SIG-M5 (cell line): ENCODE measurements around the gene SUCLG2.

Experiments
- DNase-seq: peaks from one replicate; lab custom pipeline; 2025; lab: John Stamatoyannopoulos, UW

The SUCLG2 gene, protein sequence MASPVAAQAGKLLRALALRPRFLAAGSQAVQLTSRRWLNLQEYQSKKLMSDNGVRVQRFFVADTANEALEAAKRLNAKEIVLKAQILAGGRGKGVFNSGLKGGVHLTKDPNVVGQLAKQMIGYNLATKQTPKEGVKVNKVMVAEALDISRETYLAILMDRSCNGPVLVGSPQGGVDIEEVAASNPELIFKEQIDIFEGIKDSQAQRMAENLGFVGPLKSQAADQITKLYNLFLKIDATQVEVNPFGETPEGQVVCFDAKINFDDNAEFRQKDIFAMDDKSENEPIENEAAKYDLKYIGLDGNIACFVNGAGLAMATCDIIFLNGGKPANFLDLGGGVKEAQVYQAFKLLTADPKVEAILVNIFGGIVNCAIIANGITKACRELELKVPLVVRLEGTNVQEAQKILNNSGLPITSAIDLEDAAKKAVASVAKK

DNA sequence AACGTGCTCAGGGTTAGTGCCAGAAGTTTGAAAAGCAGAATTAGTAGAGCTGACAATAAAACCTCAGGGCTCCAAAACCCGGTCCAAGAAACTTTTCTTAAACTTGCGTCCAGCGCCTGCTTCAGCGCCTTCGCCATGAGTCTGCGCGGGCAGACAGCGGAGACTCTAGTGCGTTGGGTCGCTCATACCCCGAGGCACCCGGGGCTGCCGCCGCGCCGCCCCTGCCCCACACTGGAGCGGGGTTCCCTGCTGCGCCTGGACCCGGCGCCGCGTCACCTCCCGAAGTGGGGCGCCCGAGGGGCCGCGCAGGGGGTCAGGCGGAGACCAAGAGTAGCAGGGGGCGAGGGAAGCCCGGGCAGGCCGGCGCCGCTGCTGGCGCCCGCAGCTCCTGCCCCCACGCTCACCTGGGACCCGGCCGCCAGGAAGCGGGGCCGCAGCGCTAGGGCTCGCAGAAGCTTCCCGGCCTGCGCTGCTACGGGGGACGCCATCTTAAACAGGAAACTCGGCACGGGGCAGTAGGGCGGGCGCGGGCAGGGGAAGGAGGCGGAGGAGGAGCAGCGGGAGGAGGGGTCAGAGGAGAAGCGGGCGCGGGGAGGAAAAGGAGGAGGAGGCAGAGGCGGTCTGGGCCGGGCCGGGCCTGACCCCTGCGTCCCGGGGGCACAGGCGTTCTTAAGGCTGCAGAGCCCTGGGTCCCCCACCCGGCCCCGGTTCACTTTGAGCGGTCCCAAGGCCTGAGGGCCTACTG, at the start of gene SUCLG2:
SUCLG2 (minus strand) TSS at position 514 of the 745 bp plus-strand sequence; CDS start at position 488, 26 bp downstream.
- DNase-seq = no peak

DNA sequence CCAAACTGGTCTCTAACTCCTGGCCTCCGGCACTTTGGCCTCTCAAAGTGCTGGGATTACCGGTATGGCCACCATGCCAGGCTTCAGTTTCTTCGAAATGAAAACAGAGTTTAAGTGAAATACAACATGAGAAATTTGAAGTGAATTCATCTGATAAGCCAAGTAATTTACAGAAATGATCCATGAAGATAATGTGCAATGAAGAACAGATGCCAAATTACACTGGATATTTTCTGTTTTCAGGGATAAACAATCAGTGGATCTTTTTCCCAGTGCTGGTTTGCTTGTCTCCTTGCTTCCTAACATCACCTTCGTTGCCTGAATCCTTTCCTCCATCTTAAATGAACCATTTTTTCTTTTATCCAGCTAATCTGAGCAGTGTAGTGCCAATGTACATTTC, 46.2 kb upstream of the SUCLG2 start:
- no peak for DNase-seq

DNA sequence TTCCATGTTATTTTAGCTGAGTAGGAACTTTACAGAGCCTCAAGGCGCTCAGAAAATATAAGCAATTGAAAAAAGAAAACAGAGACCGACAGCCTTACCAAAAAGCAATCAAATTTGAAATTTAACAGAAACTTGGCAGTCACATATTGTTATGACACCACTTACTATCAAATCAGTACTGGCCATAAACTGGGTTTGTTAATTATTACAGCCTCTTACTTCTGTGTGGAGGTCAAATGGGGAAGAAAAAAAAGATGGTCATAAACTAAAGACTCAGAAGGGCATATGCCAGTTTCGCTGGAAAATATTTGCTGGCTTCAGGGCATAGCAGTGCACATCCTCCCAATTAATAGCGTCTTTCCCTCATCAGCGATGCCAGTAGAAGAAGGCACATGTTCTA, 45.5 kb upstream of the SUCLG2 start:
- DNase-seq = no peak

DNA sequence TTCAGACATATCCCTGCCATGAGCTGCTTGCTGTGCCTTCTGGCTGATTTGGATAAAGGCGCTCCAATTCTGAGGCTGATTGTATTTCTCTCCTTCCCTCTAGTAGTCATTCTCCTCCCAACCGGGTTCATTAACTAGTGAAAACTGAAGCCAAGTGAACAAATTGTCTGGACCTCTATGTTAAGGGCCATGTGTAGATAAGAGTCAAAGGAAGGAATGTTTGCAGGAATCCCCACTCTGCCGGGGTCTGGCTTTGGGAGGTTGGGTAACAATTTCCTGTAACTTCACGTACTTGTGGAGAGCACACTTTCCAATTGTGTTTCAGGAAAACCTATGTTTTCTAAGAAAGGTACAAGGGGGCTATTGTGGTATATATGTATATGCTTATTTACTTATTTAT, 38.2 kb upstream of the SUCLG2 start:
- no peak for DNase-seq

DNA sequence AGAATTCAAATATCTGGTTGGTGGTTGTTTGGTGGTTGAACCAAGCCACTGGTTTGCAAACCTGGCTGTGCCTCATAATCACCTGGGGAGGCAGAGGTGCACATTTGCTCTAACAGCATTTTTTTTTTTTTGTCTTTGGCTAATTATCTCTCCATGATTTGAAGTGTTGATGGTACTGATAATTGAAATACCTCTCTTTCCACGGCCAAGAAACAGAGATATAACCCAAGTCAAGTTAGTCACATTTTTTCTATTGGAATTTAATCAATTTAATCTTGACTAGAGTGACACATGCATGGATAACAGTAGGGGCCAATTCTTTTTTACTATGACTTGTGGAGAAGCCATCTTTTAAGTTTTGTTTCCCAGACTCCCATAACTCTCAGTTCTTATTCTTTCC, 37.5 kb upstream of the SUCLG2 start:
- DNase-seq = no peak

DNA sequence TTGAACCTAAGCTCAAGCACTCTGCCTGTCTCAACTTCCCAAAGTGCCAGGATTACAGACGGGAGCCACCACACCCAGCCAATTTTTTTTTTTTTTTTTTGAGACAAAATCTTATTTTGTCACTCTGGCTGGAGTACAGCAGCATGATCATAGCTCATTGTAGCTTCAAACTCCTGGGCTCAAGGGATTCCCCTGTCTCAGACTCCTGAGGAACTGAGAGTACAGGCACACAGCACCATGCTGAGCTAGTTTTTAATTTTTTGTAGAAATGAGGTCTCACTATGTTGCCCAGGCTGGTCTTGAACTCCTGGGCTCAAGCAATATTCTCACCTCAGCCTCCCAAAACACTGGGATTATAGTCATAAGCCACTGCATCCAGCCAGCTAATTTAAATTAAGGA, 36.8 kb upstream of the SUCLG2 start:
- no peak for DNase-seq

DNA sequence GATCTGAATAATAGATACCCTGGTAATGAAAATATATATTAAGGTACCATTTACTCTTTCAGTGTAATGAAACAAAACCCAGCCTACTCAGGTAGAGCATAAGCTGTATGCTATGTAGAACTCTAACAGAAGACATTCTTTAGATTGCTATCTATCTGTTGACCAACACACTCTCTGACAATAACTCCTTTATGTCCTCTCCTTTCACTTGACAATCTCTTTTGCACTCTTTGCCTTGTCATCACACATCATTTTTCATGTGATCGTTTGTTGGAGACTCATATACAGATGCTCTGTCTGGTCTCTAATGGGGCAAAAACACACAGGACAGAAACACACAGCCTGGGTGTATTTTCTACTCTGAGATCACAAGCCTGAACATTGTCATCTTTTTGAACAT, 35.4 kb upstream of the SUCLG2 start:
- DNase-seq = no peak

DNA sequence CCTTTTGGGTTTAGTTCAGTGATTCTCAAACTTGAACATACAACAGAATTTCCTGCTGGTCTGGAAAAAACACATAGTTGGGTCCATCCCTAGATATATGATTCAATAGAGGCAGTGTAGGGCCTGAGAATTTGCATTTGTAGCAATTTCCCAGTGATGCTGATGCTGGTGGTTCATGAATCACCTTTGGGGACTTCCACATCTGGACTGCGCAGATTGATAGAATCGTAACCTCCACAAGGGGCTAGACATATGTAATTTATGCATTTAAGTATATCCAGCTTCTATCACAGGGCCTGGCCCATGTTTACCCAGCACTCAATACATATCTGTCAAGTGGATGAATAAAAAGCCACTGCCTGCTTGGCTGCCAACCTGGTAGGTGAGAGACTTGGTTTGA, 33.8 kb upstream of the SUCLG2 start:
- no peak for DNase-seq

DNA sequence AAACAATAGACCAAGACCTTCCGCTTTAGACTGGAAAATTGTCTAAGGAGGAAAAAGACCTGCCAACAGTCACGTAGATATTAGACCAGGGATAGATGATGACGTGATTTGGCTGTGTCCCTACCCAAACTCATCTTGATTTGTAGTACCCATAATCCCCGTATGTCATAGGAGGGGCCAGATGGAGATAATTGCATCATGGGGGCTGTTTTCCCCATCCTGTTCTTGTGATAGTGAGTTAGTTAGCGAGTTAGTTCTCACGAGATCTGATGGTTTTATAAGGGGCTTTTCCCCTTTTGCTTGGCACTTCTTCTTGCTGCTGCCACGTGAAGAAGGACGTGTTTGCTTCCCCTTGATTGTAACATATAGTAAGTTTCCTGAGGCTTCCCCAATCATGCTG, 31.7 kb upstream of the SUCLG2 start:
- DNase-seq = no peak

DNA sequence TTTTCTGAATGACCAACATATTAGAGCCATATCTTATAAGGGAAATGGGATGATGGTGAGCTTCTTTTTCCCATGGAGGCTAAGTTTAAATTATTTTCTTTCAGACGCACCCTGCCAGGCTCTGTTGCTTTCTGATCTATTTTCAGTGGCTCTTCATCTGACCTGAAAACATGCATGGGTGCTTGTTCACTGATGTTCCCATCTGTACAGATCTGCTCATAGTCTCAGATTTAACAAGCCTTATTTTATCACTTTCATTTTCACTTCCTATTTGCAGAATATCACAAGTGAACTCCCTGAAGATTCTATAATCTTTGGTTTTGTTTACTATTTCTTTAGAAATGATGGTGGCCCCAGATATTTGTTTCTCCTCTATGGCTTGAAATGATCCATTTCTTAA, 31.1 kb upstream of the SUCLG2 start:
- no peak for DNase-seq

DNA sequence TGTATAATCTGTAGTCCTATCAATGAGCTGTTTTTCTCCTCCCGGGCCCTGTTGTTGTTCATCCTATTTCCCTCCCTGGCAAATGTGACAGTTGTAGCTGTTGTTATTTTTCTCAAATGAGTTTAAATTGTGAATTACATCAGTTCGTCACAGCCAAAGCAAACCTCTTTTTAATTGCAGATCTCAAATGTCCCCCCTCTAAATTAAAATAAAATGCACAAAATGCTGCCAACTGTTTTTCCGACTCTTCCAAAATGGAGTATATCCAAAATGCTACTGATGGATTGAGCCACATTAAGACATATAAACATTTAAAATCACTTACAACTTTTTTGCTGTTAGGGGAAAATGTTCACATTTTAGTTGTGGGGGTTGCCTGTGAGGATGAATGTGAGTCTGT, 29.8 kb upstream of the SUCLG2 start:
- no peak for DNase-seq

DNA sequence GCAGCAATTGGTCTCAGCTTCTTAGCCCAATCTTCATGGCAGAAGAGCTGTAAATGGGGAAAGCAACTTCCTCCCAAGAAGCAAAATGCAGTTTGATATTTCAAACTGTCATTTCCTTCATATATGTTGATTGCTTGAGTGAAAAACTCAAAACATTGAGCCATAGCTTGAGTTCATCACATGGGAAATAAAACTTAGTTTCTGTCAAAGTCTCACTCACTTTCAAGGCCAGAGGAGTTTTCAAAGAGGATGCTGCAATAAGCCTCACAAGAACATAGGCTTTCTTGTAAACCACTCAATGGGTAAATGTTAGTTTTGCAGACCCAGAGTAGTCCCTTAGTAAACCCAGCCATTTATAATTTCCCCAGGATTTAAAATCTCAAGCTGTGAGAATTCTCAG, 29.1 kb upstream of the SUCLG2 start:
- no peak for DNase-seq

DNA sequence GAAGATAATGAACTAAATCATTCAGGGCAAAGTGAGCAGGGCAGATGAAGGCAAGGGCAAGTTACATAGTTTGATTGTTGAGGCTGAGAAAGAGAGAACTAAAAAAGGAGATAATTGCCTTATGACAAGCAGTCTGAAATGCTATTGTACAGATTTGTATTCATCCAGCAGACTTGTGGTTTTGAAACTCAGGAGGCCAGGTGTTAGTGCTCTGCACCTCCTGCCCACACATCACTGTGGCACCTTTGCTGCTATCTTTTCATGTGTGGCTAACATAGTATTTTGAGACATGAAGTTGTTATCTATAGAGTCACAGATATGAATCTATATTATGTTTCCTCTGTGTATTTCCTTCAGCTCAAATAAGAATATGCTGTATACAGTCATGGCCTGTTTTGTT, 24.3 kb upstream of the SUCLG2 start:
- no peak for DNase-seq

DNA sequence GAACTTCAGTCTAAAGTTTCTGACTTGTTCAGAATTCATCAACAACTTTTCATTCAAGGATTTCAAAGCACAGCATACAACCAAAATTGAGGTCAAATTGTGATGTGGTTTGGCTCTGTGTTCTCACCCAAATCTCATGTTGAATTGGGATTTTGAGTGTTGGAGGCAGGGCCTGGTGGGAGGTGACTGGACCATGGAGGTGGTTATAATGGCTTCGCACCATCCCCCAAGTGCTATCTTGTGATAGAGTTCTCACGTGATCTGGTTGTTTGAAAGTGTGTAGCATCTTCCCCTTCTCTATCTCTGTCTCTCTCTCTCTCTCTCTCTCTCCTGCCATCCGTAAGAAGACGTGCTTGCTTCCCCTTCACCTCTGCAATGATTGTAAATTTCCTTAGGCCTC, 19.6 kb upstream of the SUCLG2 start:
- DNase-seq = no peak

DNA sequence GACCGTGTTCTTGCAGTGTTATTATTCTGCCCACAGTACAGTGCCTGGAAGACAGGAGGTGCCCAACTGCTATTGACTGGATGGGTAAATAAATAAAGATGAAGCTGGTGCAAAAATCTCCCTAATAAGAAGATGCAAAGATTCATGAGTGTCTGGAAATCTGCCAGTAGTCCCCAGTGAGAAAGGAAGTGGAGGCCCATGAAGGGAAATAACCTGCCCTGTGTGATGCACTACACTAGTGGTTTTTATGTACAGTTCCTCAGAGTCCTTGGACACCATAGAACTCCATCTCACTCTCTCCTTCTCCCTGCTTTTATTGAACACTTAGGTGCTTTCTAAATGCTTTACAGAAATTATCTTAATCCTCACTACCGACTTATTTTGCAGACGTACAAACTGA, 8.3 kb upstream of the SUCLG2 start:
- no peak for DNase-seq

DNA sequence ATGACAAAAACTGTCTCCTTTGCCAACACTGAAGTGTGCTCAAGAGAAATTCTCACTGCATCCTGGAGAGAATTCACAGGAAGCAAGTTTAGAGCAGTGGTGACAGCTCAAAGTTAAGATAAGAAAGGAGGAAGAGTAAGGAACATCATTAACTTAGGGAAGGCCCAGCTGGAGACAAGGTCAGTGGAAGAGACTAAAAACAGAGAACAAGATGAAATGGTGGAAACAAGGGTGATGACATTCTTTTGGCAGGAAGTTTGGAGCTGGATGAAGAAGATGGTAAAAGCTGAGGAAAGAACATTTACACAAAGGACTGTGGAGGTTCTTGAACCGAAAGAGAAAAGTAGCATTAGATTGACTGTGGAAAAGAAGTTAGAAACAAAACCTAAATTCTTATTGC, 6.7 kb upstream of the SUCLG2 start:
- no peak for DNase-seq

DNA sequence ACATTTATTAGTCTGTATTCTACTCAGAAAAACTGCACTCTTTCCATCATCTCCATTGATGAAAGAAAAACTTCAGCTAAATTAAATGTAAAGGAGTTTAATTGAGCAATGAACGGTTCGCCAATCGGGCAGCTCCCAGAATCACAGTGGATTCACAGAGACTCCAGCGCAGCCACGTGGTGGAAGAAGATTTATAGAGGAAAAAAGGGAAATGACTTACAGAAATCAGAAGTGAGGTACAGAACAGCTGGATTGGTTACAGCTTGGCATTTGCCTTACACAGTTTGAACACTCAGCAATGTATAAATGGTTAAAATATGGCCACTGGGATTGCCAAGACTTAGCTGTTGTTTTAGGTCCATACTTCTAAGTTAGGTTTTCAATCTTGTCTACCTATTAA, 2.8 kb upstream of the SUCLG2 start:
- DNase-seq = no peak

DNA sequence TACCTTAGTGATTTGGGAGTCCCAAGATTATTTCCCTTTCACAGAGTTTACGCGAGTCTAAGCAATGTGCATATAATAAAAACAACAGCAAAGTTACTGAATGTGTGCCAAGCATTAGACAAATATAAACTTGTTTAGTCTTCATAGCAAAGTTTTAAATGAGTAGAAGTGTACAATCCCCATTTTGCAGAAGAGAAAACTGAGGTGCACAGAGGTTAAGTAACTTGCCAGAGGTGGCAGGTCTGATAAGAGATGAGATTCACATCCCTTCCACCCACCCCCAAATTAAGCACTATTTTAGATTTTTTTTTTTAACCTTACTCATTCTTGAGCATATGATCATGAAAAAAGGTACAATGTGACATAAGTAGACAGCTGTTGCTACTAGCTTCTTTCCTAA, 2.2 kb upstream of the SUCLG2 start:
- DNase-seq = no peak

DNA sequence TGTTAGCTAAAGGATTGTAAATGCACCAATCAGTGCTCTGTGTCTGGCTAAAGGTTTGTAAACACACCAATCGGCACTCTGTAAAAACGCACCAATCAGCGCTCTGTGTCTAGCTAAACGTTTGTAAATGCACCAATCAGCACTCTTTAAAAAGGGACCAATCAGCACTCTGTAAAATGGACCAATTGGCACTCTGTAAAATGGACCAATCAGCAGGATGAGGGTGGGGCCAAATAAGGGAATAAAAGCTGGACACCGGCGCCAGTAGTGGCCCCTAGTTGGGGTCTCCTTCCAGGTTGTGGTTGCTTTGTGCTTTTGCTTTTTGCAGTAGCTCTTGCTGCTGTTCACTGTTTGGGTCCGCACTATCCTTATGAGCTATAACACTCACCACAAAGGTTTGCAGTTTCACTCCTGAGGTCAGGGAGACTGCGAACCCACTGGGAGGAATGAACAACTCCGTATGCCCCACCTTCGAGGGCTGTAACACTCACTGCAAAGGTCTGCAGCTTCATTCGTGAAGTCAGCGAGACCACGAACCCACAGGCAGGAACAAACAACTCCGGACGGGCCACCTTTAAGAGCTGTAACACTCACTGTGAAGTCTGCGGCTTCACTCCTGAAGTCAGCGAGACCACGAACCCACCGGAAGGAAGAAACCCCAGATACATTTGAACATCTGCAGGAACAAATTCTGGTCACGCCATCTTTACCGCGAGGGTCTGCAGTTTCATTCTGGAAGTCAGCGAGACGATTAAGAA, 1.1 kb upstream of the SUCLG2 start:
- no peak for DNase-seq

DNA sequence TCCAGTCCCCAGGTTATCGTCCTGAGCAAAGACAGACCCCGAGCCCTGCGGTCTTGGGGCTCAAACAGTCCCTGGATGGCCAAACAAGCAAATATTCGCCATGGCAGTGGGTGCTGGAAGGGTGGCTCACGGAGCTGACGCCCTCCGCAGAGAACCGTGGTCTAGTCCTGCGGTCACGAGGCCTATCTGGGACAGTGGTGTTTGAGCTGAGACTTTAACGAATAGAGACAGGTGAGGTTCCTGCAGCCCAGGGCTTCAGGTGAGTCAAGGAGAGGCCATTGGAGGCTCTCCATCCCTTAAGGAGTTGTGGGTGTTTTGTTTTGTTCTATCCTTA, 399 bp upstream of the SUCLG2 start:
- DNase-seq = no peak

DNA sequence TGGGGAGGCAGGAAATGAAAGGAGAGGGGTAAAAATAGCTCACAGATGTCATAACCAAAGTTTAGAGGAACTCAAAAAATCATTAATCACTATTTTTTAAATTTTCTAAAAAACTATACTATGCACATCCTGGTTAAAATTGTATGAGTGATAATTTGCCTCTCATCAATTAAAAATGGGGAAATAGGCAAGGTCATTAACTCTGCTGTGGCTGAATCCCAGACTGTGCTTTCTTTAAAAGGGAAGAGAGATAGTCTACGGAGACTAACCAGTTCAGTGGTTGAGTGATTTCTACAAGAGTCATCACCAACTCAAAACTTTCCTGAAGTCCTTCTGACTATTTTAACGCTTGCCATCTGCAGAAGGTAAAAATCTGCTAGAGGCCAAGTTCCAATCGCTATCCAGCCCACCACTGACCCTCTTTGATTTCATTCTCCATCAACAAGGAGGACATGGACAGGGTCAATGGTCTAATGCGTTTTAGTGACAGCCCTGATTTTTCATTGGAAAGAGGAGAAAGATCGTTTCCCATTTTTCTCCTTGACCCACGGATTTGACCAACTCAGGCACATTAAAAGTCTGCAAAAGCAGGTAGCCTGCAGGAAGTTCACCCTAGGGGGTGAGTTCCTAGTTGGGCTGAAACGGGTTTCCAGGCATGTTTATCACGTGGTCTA, 850 bp downstream of the SUCLG2 start:
- no peak for DNase-seq

DNA sequence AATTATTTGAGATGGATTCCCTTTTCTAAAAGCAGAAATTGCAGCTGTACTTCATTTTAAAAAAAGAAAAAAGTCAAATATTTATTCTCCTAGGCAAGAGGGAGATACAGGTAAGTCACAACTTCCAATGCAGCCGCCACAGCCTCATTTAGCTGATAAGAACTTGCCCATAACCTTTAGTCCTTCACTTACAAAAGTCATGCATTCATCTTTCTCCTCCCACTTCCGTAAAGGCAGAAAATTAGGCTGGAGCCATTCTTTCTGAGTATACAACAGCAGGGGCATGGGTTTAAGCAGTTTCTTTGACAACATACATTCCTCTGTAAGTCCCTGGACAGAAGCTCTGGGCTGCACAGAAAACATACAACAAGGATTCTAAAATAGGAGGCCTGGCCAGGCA, 4.3 kb downstream of the SUCLG2 start:
- no peak for DNase-seq
